IPS-18a (cell line): ENCODE measurements around the gene DTNBP1.

Experiments used
- H3K27ac ChIP-seq: one replicate; pipeline ENCODE4 v1.5.1; 2013; ENCODE audit warnings: low read length
- H3K27me3 ChIP-seq: one replicate; pipeline ENCODE4 v1.6.1; 2013; ENCODE audit warnings: mild to moderate bottlenecking, low read length; ENCODE audit not compliant: control insufficient read depth, insufficient read depth
- H3K36me3 ChIP-seq: one replicate; pipeline ENCODE4 v1.6.1; 2013; ENCODE audit warnings: low read depth, low read length; ENCODE audit not compliant: control insufficient read depth
- H3K4me1 ChIP-seq: one replicate; pipeline ENCODE4 v1.6.1; 2013; ENCODE audit warnings: low read depth, low read length; ENCODE audit not compliant: control insufficient read depth
- H3K4me3 ChIP-seq: one replicate; pipeline ENCODE4 v1.5.1; 2013; ENCODE audit warnings: low read length
- H3K9ac ChIP-seq: one replicate; pipeline ENCODE4 v1.6.1; 2013; ENCODE audit warnings: mild to moderate bottlenecking, low read length, moderate library complexity
- H3K9me3 ChIP-seq: one replicate; pipeline ENCODE4 v1.6.1; 2013; ENCODE audit warnings: low read depth, low read length; ENCODE audit not compliant: control insufficient read depth

DTNBP1 gene

GRCh38 chr6:15476631-15477380, 186.0 kb downstream of the DTNBP1 start:
- H3K9me3 ChIP-seq: no peaks in the 10 kb centered on the region
- no peaks in the 10 kb centered on the region for H3K27me3 ChIP-seq
- peaks cover 34% of the 10 kb centered on the region for H3K4me1 ChIP-seq

GRCh38 chr6:15475872-15476271, 187.0 kb downstream of the DTNBP1 start:
- H3K9ac ChIP-seq: no peak overlapping the region
- peaks cover 37% of the 10 kb centered on the region for H3K36me3 ChIP-seq
- H3K4me3 ChIP-seq: no peak overlapping the region
- no peaks in the 10 kb centered on the region for H3K9me3 ChIP-seq
- peaks cover 26% of the 10 kb centered on the region for H3K4me1 ChIP-seq
- H3K27me3 ChIP-seq: no peaks in the 10 kb centered on the region
- no peak overlapping the region for H3K27ac ChIP-seq

More at GRCh38 chr6:15476631-15477380, 186.0 kb downstream of the DTNBP1 start:
- Histone ChIP-seq H3K9ac (no peak overlapping the region), H3K27ac (no peak overlapping the region), H3K36me3 (peaks cover 31% of the 10 kb centered on the region), H3K4me3 (no peak overlapping the region)

GRCh38 chr6:15475261-15475660, 187.6 kb downstream of the DTNBP1 start:
- no peak overlapping the region for H3K9ac ChIP-seq
- peaks cover 20% of the 10 kb centered on the region for H3K4me1 ChIP-seq
- H3K36me3 ChIP-seq: peaks cover 44% of the 10 kb centered on the region
- H3K9me3 ChIP-seq: no peaks in the 10 kb centered on the region
- H3K4me3 ChIP-seq: no peak overlapping the region
- no peaks in the 10 kb centered on the region for H3K27me3 ChIP-seq
- no peak overlapping the region for H3K27ac ChIP-seq

GRCh38 chr6:15474196-15474595, 188.6 kb downstream of the DTNBP1 start:
- H3K4me1 ChIP-seq: peaks cover 9% of the 10 kb centered on the region
- no peak overlapping the region for H3K27ac ChIP-seq
- H3K27me3 ChIP-seq: no peaks in the 10 kb centered on the region
- H3K36me3 ChIP-seq: peaks cover 51% of the 10 kb centered on the region
- H3K9me3 ChIP-seq: no peaks in the 10 kb centered on the region
- no peak overlapping the region for H3K4me3 ChIP-seq
- H3K9ac ChIP-seq: no peak overlapping the region

GRCh38 chr6:15473741-15474161, 189.1 kb downstream of the DTNBP1 start:
- peaks cover 7% of the 10 kb centered on the region for H3K4me1 ChIP-seq
- no peak overlapping the region for H3K27ac ChIP-seq
- H3K4me3 ChIP-seq: no peak overlapping the region
- no peaks in the 10 kb centered on the region for H3K27me3 ChIP-seq
- peaks cover 53% of the 10 kb centered on the region for H3K36me3 ChIP-seq
- H3K9ac ChIP-seq: no peak overlapping the region
- H3K9me3 ChIP-seq: no peaks in the 10 kb centered on the region

GRCh38 chr6:15473174-15473573, 189.7 kb downstream of the DTNBP1 start:
- H3K4me1 ChIP-seq: peaks cover 7% of the 10 kb centered on the region
- H3K27ac ChIP-seq: no peak overlapping the region
- H3K4me3 ChIP-seq: no peak overlapping the region
- H3K9me3 ChIP-seq: no peaks in the 10 kb centered on the region
- peaks cover 59% of the 10 kb centered on the region for H3K36me3 ChIP-seq
- H3K9ac ChIP-seq: no peak overlapping the region
- H3K27me3 ChIP-seq: no peaks in the 10 kb centered on the region
